NCI-H2107 treated with DMSO at 0.1 percent for 48 hours (cell line): ENCODE results near the gene ENOPH1.

Source experiments
- DNase-seq: peaks from one replicate; lab custom pipeline; 2025; ENCODE audit not compliant: unreplicated experiment; lab: John Stamatoyannopoulos, UW

ENOPH1 gene

DNA sequence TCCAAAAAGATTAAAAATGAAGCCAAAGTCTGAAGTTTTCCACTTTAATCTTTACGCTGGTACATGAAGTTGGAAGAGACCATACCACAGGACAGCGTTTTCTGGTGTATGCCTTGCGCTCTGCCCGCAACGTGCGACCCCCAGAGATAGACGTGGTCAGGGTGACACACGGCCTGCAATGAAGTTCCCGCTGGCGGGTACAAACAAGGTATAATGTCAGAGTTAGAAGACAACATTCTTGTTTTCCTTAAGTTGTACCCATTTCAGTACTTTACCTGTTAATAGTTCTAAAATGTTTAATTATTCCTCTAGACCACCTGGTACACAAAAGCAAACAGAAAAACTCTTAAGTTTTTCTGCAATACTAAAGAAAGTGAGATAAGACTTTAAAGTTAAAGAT lies 4.9 kb upstream of the ENOPH1 start:
- DNase-seq = no peak

GRCh38 chr4:82428526-82428968 lies 1.8 kb upstream of the ENOPH1 start:
- DNase-seq = no peak

DNA sequence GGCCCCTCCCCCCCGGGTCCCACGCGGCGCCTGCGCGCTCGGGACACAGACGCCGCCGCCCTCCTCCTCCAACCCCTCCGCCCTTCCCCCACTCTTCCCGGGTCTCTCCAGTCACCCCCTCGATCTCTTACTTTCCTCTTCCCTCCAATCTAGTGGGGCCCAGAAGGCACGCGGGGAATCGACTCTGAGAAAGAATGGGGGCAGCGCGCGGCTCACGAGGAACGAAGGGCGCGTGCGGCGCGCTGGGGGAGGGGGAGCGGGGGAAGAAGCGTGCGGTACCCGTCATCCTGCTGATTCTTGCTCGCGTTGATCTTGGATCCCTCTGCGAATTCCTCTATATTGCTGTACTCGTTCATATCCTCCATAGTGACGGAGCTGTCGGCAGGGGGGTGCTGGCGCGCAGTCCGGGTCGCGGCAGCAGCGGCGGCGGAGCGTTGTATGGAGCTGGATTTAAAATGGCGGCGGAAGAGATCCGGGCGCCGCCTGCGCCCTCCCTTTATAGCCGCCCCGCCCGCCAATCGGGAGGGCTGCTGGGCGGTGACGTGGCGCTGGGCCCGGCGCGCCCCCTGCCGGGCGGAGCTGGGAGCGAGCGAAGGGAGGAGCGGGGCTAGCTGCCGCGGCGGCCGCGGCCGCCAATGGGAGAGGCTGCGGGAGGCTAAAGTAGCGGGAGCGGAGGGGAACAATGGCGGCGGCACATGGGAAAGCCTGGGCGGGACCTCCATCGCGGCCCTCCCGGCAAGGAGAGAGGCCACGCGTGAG lies 1.2 kb upstream of the ENOPH1 start:
- DNase-seq = peak; percentile 64

DNA sequence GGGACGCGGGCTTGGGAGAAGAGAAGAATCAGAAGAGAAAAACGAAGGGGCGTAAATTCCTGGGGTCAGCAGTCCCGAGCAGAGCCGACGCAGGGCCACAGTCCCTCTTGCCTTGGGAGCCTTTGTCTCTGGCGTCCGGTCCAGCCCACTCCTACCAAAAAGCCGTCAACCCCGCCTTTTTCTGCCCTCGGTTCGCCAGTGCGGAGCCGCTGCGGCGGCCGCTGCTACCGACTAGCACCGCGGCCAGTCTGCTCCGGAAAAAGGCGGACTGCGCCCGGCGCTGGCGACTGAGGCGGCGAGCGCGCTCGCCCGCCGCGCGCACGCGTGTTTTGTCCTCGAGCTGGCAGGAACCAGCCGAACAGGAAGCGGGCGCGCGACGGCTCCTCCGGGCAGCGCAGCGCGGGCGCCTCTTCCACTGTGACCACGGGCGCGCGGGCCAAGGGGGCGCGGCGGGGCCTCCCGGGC lies 630 bp upstream of the ENOPH1 start:
- peak; percentile 45 for DNase-seq

DNA sequence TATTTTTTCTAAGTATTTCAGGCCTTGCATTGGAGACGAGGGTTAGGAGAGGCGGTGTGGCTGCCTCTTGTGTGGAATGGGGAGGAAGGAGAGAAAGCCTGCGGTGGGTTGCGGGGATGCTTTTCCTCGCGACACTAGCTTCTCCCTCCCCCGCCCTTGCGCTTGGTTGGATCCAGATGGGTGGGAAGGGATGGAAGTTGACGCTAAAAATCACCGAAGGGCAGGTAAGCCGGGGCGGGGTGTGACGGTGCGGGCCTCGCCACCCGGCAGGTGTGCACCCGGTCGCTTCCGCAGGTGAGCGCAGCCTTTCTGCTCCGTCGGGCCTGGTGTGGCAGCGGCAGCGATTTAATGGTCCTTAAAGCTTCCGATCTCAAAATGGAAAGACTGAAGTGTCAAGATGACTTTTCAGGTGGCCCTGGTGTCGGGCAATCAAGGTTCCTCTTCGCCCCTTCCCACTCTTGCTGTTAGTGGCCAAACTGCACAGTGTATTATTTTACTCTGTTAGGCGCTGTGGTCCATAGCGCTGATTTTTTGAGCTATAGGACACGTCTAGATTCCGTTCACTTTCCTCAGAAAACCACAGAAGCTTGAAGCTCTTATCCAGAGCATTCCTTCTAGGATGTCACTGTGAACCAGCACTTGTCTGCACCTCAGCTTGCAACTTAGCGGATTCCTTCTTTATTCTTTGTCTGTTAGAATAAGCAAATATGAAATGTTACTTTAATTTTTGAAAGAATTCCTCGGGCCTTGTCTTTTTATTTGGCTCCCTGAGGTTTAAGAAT lies 765 bp downstream of the ENOPH1 start:
- DNase-seq = no peak

DNA sequence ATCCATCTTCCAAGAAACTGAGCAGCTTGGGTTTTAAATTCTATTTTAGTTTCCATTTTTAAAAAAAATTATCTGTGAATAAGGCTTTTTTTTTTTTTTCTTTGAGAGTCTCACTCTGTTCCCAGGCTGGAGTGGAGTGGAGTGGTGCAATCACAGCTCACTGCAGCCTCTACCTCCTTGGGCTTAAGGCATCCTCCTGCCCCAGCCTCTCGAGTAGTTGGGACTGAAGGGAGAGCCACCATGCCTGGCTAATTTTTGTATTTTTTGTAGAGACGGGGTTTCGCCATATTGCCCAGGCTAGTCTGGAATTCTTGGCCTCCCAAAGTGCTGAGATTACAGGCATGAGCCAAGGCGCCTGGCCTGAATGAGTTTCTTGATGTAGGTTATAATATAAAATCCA lies 1.4 kb downstream of the ENOPH1 start:
- DNase-seq = no peak

DNA sequence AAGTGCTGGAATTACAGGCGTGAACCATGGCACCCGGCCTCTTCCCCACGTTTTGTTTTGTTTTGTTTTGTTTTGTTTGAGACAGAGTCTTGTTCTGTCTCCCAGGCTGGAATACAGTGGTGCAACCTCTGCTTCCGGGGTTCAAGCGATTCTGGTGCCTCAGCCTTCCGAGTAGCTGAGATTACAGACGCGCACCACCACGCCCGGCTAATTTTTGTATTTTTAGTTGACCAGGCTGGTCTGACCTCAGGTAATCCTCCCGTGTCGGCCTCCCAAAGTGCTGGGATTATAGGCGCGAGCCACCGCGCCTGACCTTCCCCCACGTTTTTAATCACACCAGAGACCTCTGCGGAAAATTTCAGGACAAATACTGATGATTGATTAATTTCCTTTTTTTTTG lies 2.2 kb downstream of the ENOPH1 start:
- no peak for DNase-seq

DNA sequence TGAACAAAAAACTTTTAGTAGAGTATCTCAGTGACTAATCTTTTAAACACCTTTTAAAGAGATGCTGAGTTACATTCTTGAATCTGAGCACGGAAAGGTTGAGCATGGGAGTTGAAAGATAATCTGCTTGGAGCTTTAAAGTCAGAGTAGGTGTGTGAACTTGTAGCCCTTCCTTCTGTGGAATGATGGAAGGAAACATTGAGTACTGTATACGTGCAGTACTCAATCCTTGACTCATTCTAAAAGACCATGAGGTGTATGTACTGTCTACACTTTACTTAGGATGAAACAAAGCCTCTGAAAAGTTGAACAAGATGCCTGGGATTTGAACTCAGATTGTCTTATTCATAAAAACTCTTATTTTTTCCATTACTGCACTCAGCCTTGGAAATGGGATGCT lies 3.4 kb downstream of the ENOPH1 start:
- DNase-seq = no peak

DNA sequence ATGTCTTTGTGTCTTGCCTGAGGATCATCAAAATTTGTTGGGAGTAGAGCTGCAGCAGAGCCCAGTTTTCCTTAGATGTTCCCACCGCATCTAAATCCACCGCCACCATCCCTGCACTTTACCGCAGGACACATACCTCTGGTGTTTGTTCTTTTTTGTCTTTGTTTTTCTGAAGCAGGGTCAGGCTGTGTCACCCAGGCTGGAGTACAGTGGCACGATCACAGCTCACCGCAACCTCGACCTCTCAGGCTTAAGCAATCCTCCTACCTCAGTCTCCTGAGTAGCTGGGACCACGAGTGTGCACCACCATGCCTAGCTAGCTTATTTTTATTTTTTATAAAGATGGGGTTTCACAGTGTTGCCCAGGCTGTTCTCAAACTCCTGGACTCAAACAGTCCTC lies 4.6 kb downstream of the ENOPH1 start:
- no peak for DNase-seq

DNA sequence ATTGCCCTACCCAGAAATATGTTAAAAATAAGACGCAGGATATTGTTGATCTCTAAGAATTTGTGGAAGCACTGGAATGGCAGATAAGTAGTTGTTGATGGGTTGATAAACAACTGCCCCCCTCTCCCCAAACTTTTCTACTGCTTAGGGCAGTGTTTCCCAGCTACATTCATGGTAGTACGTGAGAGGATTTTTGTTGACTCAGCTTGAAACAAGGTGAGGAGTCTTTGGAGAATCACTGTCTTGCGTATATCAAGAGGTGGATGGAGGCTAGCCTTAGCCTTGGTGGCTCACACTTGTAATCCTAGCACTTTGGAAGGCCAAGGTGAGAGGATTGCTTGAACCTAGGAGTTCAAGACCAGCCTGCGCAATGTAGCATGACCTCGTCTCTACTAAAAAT lies 5.7 kb downstream of the ENOPH1 start:
- DNase-seq = no peak

DNA sequence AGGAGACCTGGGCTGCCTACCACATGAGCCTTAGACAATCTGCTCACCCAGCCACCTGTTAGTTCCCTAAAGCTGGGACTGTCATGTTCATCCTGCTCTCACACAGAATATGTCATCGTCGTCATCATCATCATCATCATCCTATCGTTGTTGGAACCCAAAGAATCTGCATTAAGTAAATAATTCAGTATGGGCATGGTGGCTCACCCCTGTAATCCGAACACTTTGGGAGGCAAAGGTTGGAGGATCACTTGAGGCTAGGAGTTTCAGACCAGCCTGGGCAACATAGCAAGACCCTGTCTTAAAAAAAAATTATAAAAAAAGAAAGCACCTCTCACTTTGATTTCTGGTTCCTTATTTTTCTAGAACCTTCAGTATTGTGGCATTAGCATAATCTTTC lies 6.4 kb downstream of the ENOPH1 start:
- no peak for DNase-seq

GRCh38 chr4:82437285-82438005 lies 7.1 kb downstream of the ENOPH1 start:
- no peak for DNase-seq

GRCh38 chr4:82439088-82439487 lies 8.7 kb downstream of the ENOPH1 start:
- no peak for DNase-seq

DNA sequence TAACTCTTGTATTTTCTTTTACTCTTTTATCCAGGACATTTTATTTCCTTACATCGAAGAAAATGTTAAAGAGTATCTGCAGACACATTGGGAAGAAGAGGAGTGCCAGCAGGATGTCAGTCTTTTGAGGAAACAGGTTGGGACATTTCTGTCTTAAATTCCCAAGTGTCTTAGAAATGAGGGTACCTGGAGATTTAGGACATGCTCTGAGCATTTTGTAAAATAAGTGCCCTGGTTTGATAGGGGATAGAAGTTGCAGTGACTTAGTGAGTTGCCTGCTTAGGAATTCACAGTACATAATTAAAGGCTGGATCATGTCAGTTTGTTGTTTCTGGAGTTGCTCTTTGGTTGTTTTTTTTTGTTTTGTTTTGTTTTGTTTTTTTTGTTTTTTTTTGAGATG lies 17.5 kb downstream of the ENOPH1 start:
- no peak for DNase-seq

DNA sequence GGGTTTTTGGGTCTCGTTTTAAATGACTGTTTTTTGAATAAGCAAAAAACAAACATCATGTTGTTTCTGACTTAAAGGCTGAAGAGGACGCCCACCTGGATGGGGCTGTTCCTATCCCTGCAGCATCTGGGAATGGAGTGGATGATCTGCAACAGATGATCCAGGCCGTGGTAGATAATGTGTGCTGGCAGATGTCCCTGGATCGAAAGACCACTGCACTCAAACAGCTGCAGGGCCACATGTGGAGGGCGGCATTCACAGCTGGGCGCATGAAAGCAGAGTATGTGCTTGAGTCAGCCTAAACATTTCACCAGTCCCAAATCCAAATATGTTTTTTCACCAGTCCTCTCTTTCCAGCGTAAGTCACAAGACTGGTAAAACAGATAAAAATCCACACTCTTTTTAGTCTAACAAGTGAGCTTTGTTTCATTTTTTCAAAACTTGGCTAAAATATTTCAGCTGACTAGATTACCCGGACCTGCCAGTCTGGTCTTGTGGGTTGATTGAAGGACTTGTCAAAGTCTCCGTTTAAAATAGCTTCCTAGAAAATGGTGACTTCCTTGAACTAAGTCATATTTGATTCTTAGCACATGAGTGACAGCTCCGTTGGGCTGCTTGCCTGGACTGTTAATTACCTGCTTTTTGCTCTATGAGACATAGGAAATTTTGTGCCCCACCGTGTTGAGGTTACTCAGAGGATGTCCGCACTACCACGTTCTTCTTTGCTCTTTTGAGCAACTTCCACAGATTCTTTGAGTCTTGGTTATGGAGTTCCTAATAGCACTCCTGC lies 20.8 kb downstream of the ENOPH1 start:
- DNase-seq = no peak

DNA sequence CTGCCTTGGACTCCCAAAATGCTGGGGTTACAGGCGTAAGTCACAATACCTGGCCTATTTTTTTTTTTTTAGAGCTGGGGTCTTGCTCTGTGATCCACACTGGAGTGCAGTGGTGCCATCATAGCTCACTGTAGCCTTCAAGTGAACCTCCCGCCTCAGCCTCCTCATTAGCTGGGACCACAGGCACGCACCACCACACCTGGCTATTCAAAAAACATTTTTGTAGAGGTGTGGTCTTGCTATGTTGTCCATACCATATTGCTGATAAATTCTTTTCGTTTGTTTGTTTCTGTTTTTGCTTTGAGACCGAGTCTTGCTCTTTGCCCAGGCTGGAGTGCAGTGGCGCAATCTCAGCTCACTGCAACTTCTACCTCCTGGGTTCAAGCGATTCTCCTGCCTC lies 21.6 kb downstream of the ENOPH1 start:
- DNase-seq = no peak

DNA sequence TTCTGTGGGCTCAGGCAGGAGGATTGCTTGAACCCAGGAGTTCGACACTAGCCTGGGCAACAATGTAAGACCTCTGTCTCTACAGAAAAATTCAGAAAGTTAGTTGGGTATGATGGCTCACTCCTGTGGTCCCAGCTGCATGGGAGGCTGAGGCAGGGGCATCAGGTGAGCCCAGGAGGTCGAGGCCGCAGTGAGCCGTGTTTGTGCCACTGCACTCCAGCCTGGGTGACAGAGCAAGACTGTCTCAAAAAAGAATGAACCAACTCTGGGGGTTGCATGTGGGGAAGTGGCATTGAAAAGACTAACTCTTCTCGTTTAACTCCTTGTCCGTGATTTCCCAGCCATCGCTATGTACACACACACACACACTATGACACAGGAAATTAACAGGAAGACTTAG lies 26.9 kb downstream of the ENOPH1 start:
- DNase-seq = no peak

DNA sequence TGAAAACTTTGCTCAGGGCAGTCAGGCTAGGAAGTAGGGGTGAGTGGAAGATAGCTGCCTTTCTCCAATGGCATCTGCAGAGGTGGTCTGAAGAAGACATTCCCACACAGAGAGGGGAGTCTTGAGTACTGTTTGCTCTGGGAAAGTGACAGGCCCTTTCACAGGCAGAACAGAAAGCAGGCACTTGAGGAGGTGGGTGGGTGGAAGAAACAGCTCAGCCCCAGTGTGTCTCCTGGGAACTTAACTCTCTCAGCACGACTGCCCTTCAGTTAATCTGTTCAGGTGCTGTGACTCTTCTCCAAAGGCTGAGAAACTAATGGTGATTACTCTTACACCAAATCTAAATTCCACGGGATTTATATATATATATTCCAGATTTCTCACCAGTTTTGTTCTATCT lies 28.3 kb downstream of the ENOPH1 start:
- no peak for DNase-seq

GRCh38 chr4:82461710-82462109 lies 31.3 kb downstream of the ENOPH1 start:
- no peak for DNase-seq

DNA sequence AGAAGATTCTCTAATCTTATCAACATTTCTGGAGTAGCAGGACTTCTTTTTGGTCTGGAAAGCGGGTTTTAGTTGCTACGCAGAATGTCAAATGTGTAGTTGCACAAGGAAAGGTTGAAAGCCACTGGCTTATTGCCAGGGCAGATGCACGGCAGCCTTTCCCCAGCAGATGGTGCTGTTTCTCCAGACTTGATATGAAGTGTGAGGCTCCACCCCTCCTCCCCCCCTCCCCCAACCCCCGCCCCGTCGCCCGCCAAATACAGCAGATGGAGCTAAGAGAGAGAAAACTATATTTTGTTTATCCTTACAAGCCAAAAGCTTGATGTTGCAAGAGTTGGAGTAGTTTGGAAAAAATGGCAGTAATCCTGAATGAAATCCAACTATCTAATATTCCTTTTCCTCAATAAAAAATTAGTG lies 32.0 kb downstream of the ENOPH1 start:
- peak; percentile 38 for DNase-seq

DNA sequence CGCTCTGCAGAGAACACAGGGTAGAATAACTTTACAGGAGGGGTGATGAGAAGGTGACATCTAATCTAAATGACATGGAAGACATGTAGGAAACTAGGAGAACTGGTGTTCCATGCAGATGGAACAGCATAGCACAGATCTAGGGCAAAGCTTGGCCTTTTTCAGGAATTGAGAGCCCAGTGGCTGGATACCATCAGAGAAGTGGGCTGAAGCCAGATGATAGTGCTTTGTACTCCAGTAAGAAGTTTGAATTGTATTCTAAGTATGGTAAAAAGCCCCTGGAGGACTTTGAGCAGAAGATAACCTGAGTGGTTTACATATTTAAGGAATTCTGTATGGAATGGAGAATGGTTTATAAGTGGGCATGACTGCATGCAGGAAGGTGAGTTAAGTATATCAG lies 32.8 kb downstream of the ENOPH1 start:
- DNase-seq = no peak
